IgD-negative memory B cell (primary cell): ENCODE data around the gene TOR3A. TPM values are rescaled to one million over a fixed set of nuclear protein-coding genes. Genes with fewer than 3 reads are reported as not detected.

ENCODE experiments used
- H3K27ac Mint-ChIP-seq, 3 donors: one replicate each; pipeline ENCODE4 v1.8.0; 2020 to 2022; ENCODE audit warnings: mild to moderate bottlenecking in 3 of 3, mixed read lengths in 3 of 3, moderate library complexity in 1 of 3
- H3K27me3 Mint-ChIP-seq: one replicate; pipeline ENCODE4 v1.8.0; 2021; ENCODE audit warnings: mixed read lengths
- H3K36me3 Mint-ChIP-seq: one replicate; pipeline ENCODE4 v1.8.0; 2020; ENCODE audit warnings: mild to moderate bottlenecking, mixed read lengths
- H3K4me1 Mint-ChIP-seq, 3 donors: one replicate each; pipeline ENCODE4 v1.8.0; 2020 to 2022; ENCODE audit warnings: mixed read lengths in 3 of 3, mild to moderate bottlenecking in 1 of 3
- H3K4me3 Mint-ChIP-seq, 4 donors: one replicate each; pipeline ENCODE4 v1.8.0; 2020 to 2022; ENCODE audit warnings: mild to moderate bottlenecking in 4 of 4, mixed read lengths in 4 of 4, moderate library complexity in 3 of 4
- H3K9me3 Mint-ChIP-seq, 3 donors: one replicate each; pipeline ENCODE4 v1.8.0; 2020 to 2021; ENCODE audit warnings: mixed read lengths in 3 of 3, mild to moderate bottlenecking in 1 of 3
- polyA plus RNA-seq: library from polyadenylated mRNA; unstranded; fragments of 300-500 nt; fragmentation: Illumina TruSeq; gene quantifications from one replicate; pipeline ENCODE4 v1.2.3, GENCODE V29; 2021

The TOR3A gene
- polyA plus RNA-seq, 1 donor from 2014 or later: 111 TPM

- H3K36me3 Mint-ChIP-seq: peaks cover 3% of the 10 kb centered on the region
- peaks cover 13 to 16% (median 15%) of the 10 kb centered on the region in 3 donors for H3K4me1 Mint-ChIP-seq
- H3K4me3 Mint-ChIP-seq: peak overlapping the region in 1 of 4 donors; percentile 52
- H3K9me3 Mint-ChIP-seq: no peaks in the 10 kb centered on the region
- no peaks in the 10 kb centered on the region for H3K27me3 Mint-ChIP-seq
- H3K27ac Mint-ChIP-seq: no peak overlapping the region
Measured at GRCh38 chr1:179141592-179142251, 59.9 kb downstream of the TOR3A start.

- Mint-ChIP-seq H3K4me3 (no peak overlapping the region), H3K36me3 (peaks cover 3% of the 10 kb centered on the region), H3K27ac (no peak overlapping the region), H3K4me1 (peaks cover 13 to 16% (median 15%) of the 10 kb centered on the region in 3 donors), H3K9me3 (no peaks in the 10 kb centered on the region), H3K27me3 (no peaks in the 10 kb centered on the region)
Measured at GRCh38 chr1:179142889-179143299, 61.0 kb downstream of the TOR3A start.

- peaks cover 3% of the 10 kb centered on the region for H3K36me3 Mint-ChIP-seq
- no peak overlapping the region for H3K4me3 Mint-ChIP-seq
- H3K4me1 Mint-ChIP-seq: peaks cover 13 to 16% (median 15%) of the 10 kb centered on the region in 3 donors
- H3K27me3 Mint-ChIP-seq: no peaks in the 10 kb centered on the region
- H3K9me3 Mint-ChIP-seq: no peaks in the 10 kb centered on the region
- H3K27ac Mint-ChIP-seq: no peak overlapping the region
Measured at GRCh38 chr1:179143322-179143721, 61.5 kb downstream of the TOR3A start.

GRCh38 chr1:179144626-179145025 lies 62.8 kb downstream of the TOR3A start:
- Mint-ChIP-seq H3K27me3 (no peaks in the 10 kb centered on the region), H3K36me3 (peaks cover 2% of the 10 kb centered on the region), H3K4me1 (peaks cover 15 to 16% (median 15%) of the 10 kb centered on the region in 3 donors), H3K4me3 (no peak overlapping the region), H3K9me3 (no peaks in the 10 kb centered on the region), H3K27ac (no peak overlapping the region)

- no peaks in the 10 kb centered on the region for H3K27me3 Mint-ChIP-seq
- H3K9me3 Mint-ChIP-seq: no peaks in the 10 kb centered on the region
- peaks cover 13 to 19% (median 16%) of the 10 kb centered on the region in 3 donors for H3K4me1 Mint-ChIP-seq
- H3K36me3 Mint-ChIP-seq: peaks cover 4% of the 10 kb centered on the region
- H3K4me3 Mint-ChIP-seq: no peak overlapping the region
- H3K27ac Mint-ChIP-seq: no peak overlapping the region
Measured at GRCh38 chr1:179145521-179145920, 63.7 kb downstream of the TOR3A start.

Other genes starting within 250 kb of the TOR3A start
- gene ANGPTL1, start 211.0 kb upstream of the TOR3A start, polyA plus RNA-seq: 0.58 TPM
- gene FAM20B, start 56.2 kb upstream of the TOR3A start, polyA plus RNA-seq: 5.5 TPM
- 1.3 TPM for gene ABL2, start 147.6 kb downstream of the TOR3A start, polyA plus RNA-seq
- gene SOAT1, start 211.7 kb downstream of the TOR3A start, polyA plus RNA-seq: 32.9 TPM